Measurements from ENCODE around the gene C20orf202.
A peak's percentile ranks its signal among the peaks of the same experiment; 100 is the strongest.

The C20orf202 gene

GRCh38 chr20:1184638-1185315, 18.5 kb upstream of the C20orf202 start, which contains the start of gene TMEM74B:
Gene TMEM74B (minus strand): TSS chr20:1184981. CDS start chr20:1183801, 1,180 bp downstream.
- peak; percentile 61 for DNase-seq

DNA sequence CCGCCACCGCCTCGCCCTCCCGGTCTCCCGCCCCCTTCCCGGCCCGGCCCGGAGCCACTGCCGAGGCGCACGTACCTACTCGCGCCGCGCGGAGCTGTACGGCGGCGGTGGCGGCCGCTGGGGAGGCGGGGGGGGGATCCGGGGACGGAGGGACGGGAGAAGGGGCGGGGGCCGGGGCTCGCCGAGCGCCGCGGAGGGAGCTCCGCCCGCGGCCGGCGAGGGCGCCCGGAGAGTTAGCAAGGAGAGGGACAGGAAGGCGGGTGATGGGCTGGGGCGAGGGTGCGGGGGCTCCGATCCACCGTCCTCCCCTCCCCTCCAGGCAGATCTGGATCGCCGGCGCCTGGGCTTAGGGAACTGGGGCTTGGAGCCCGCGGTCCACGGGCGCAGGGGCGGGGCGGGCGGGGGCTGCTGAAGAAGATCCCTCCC, 17.9 kb upstream of the C20orf202 start:
- no peak for DNase-seq

DNA sequence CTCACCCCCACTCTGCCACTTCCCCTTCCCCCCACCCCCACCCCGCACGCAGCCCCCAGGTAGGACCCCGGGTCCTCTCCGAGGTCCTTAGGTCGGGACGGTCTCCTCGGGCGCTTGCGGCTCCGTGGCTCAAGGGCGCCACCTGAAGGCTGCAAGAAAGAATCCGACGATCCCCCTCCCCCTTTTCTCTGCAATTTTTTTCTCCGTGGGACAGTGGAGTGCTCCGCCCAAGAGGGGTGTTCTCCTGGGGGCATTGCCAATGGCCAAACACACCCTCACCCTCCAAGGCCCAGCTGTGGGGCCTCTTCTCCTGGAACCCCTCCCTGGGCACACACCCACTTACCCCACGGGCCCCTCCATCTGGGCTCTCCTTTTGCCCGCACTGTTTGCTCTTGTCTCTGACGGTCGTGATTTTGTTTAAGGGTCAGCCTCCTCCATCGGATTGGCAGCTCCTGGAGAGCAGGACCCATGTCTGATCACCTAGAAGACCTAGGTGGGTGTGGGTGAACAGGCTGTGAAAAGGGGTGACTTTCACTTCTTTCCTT, 17.4 kb upstream of the C20orf202 start:
- peak; percentile 62 for DNase-seq

DNA sequence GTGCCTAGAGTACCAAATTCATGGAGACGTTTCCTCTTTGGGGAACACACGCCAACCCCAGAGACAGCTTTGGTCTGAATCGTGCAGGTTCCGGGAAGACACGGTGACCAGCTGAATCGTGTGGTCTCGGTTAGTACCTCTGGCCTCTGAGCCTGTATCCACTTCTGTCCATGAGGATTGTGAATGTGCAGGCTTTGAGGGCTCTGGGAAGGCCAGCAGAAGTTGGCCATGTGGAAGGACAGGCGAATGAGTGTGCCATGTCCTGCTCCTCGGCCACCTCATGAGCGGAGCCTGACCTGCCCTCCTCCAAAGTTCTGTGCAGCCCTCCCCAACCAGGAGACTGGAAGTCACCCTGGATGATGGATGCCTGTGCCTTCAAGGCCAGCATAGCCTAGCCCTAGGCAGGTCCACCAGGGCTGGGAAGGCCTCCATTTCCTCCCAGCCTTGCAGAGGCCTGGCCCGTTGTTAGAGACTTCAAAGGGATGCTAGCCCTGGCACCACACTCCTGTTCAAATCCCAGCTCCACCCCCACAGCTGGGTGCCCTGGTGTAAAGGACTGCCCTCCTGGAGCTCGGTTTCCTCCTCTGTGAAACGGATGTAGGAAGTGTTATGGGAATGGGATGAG, 16.8 kb upstream of the C20orf202 start:
- no peak for DNase-seq

GRCh38 chr20:1187605-1188171, 15.6 kb upstream of the C20orf202 start:
- DNase-seq, result no peak

DNA sequence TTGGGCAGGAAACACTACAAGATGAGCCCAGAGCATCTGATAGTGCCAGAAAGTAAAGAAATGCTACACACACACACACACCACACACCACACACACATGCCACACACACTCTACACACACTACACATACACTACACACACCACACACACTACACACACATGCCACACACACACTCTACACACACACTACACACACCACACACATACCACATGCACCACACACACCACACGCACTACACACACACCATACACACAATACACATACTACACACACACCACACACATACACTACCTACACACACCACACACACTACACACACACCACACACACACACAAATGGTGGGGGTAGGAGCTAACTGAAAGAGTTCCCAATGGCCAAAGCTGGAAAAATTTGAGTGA, 14.9 kb upstream of the C20orf202 start:
- DNase-seq, result no peak

DNA sequence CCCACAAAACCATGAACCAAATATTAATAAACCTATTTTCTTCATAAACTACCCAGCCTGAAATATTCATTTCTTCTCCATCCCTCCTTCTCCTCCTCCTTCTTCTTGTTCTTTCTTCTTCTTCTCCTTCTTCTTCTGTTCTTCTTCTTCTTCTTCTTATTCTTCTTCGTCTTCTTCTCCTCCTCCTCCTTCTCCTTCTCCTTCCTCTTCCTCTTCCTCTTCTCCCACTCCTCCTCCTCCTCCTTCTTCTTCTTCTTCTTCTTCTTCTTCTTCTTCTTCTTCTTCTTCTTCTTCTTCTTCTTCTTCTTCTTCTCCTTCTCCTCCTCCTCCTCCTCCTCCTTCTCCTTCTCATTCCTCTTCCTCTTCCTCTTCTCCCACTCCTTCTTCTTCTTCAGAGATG, 13.4 kb upstream of the C20orf202 start:
- no peak for DNase-seq

DNA sequence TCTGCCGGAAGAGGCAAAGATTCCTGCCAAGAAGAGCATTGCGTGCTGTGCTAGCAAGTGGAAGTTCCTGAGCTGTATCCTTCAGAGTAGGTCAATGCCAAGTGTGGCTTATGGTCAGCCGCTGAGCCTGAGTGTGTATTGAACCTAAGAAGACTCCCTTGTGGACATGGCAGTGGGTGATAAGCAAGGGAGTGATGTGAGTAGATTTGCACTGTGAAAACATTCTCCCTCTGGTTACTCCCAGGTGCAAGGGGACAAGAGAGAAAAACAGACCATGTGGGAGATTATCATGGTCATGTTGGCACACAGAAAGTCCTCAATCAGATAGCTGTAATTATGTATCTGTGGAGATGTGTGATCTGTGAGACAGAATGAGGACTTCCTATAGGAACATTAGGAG, 12.4 kb upstream of the C20orf202 start:
- no peak for DNase-seq

DNA sequence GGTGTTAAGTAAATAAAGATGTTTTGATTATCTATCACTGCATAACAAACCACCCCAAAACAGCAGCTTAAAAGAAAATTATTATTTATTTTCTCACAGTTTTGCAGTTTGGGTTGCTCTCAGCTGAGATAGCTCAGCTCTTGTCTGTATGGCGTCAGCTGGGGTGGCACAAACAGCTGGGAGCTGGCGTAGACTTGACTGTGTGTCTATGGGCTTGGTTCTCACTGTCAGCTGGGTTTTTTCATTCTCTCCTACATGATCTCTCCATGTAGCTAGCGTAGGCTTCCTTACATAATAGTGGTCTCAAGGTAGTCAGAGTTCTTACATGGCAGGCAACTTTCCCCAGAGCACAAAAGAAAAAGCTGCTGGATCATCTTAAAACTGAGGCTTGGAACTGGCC, 12.0 kb upstream of the C20orf202 start:
- DNase-seq, result no peak

DNA sequence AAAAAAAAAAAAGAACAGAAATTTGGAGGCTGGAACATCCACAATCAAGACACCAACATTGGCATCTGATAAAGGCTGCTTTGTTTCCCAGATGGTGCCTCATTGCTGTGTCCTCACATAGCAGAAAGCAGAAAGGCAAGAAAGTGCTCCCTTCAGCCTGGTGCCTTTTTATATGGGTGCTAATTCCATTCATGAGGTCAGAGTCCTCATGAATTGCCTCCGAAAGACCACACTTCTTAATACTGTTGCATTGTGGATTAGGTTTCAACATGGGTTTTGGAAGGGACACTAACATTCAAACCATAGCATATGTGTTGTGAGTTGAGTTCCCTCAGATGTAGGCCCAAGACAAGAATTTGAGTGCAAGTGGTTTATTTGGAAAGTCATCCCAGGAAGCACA, 8.0 kb upstream of the C20orf202 start:
- DNase-seq, result no peak

DNA sequence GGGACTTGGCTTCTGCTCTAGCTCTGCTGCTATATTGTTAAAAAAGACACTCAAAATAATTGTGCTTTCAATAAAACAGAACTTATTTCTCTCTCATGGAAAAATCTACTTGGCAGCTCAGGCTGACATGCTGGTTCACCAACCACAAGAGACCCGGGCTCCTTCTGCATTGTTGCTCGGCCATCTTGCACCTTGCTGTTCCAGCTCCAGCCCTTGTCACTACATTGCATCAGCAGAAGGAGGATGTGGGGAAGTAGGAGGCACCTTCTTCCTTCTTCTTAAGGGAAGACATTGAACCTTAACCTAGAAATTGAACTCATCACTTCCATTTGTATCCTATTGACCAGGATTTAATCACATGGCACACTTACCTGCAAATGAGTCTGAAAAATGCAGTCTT, 6.6 kb upstream of the C20orf202 start:
- no peak for DNase-seq

DNA sequence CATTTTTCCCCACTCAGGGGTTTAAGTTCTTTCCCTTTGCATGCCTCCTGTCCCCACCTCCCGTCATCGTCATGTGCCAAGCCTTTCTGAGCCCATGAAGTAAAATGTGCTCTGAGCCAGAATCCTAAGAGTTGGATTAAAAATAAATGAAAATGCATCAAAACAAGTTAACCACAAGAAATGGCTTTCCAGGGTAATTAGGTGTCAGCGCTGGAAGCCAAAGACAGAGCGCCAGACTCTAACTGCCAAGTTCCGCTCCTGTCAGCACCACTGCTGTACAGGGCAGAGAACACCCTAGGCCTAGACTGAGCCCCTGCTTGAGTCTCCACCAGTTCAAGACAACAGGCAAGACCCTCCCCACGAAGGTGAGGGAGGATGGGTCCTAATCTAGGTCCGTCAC, 5.5 kb upstream of the C20orf202 start:
- DNase-seq, result no peak

DNA sequence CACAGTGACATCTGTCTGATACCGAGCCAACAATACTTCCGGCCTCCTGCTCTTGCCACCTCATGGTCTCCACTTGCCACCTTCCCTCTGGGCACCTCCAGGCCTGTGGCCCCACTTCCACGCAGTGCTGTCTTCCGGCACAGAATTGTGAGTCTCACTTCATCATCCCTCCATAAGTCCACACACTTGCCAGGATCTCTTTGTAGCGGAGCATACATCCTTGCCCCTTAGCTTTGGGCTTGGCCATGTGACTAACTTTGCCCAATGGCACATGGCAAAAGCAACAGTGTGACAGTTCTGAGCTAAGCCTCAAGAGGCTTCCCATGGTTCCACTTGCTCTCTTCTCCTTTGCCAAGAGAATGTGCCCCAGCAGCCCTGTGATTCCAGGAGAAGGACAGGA, 4.5 kb upstream of the C20orf202 start:
- DNase-seq, result no peak

DNA sequence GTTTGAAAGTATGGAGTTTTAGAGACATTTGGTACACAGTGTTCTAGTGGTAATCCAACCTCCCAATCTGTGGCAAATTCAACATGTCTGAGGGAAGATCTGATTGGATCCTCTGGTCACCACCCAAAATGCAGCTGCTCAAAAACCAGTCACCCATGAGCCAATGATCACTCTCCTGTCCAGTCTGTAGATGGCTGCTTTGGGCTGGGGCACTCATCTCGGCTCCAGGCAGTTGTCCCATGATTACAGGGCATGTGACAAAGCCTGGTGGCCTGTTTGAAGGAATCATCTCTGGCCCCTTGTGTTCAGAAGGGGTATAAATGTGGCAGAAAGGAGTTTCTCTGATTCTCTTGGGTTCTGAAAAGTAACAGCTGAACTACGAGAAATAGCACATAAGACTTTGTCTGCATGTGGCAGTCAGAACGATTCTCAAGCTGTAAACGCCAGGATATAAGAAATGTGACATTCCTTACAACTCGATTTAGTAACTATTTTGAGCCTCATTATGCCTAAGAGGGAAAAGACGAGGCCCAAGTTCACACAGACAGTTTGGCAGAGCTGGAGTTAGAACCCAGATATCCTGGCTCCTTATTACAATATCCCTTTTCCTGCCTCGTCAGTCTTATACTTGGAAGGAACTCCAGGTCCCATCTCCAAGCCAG, 3.9 kb upstream of the C20orf202 start:
- DNase-seq, result no peak

GRCh38 chr20:1199964-1200363, 3.3 kb upstream of the C20orf202 start:
- DNase-seq, result no peak

DNA sequence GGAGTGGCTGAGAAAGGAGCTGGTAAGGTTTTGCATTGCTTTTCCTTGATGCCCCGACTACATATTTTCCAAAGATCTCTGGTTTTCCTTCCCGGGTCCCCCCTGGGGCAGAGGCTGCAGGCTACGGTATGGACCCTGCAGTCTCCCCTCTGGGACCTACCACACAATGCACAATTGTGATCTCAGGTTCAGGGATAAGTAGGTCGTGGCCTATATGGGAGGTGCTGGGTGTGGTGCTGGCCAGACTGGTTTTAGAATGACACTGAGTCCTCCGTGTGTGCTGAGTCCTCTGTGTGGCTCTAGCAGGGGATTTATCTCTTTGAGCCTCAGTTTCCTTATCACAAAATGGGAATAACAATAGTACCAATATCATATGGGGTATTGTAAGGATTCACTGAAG, 376 bp downstream of the C20orf202 start:
- DNase-seq, result no peak

DNA sequence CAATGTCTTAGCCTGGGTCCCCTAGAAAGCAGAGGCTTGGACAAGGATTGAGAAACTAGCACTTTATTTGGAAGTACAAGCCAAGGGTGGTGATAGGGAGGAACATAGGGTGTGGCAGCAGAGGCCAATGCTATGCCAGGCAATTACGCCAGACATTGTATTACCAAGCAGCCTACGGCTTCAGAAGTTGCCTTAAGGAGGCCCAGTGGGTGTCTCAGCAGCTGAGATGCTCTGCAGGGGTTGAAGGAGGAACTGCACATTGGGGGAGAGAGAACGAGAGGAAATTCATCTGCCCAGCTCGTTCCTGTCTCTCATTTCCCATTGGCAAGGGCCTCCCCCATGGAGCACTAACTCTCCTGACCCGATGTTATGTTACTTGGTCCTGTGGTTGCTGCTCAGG, 859 bp downstream of the C20orf202 start:
- no peak for DNase-seq

- DNase-seq, result no peak
Measured at GRCh38 chr20:1204576-1204975, 1.3 kb downstream of the C20orf202 start.

DNA sequence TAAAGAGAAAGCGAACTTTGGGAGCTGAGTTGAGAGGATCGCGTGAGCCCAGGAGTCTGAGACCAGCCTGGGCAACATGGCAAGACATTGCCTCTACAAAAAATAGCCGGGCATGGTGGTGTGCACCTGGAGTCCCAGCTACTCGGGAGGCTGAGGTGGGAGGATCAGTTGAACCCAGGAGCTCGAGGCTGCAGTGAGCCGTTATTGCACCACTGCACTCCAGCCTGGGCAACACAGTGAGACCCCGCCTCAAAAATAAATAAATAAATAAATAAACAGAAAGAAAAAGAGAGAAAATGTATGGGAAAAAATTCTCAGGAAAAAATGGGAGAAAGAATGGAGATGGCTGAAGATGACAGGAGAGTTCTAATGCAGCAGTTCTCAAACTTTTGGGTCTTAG, 2.5 kb downstream of the C20orf202 start:
- DNase-seq, result no peak

- DNase-seq, result no peak
Measured at GRCh38 chr20:1206366-1207148, 3.3 kb downstream of the C20orf202 start.

DNA sequence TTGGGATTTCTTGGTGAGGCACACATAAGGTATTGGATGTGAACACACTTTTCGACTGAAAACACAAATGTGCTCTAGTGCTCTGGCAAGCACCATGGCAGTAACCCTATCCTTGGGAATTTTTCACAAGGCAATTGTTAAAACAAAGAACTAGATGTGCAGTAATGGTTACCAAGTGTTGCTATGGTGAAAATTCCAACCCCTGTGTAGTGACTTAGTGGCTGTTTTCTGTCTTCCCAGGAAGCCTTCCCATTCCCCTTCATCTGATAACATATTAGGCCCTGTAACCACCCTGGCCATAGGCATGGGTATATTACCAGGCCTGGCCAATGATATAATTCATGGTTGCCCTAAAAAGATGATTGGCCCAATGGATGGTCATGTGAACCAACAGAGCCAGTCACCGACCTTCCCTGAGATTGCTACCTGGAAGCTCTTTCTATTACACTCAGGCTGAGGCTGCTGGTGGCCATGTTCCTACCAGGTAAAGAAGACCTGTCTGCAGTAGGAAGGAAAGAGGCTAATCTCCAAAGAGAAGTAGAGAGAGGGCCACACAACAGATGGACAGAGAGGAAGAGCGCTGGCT, 4.1 kb downstream of the C20orf202 start:
- no peak for DNase-seq
